Ecto neural progenitor cell (in vitro differentiated cells): ENCODE measurements around the gene ABCC4.

Source experiments
- DNase-seq: peaks from one replicate; pipeline ENCODE4 v3.0.0-alpha.2; 2018; ENCODE audit warnings: low spot score

The ABCC4 gene

DNA sequence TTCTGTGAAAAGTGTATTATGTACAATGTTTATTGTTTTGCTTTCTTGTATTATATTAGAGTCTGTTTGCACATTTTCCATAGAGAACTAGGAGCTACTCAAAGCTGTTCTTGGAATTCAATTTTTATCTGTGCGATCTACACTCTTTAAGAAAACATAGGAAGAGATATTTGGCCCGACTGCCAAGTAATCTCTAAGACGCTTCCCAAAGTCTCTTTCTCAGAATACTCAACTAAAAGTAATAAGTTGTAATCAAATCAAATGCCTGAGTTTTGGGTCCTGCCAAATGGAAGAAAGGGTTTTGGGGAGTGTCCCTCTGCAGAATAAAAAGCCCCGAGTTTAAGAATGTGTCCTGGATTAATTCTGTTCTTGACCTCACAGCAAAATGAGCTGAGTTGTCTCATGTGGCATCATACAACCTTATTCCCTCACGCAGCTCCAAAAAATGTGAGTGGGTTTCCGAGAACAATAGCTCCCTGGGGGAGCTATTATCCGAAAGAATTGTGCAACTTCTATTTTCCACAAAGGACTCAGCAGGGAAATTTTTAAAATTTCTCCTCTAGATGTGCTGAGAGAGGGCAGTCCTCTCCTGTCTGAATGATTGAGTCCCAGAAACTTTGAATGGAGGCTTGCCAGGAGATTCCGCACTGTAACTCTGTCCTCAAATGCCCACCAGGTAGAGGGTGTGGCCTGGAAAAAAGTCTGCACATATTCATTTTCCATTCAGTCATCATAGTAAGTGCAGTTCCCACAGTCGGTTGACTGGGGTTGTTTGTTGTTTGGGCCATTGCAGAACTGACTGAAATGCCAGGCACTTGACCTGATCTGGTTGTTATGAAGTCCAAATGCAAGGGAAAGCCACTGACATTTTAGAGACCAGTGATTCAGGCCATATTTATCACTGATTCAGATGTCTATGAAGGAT is 309.0 kb downstream of the ABCC4 start:
- DNase-seq: no peak

DNA sequence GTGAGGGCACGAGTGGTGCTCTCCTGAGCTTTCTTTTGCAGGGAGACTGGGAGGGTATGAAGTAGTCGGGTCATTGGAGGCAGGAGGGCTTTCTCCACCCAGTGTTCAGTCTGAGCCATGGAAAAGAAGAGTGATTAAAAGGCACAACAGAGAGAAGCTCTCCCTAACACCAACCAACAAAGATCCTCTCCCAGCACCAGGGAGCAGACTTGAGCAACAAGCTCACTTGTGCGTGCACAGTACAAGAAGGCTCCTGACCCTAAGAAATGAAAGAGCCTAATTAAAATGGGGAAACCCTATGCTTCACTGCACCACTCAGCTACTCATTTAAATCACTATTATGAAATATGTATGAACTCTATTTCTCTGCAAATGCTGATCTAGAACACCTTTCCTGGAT is 312.6 kb downstream of the ABCC4 start:
- no peak for DNase-seq

DNA sequence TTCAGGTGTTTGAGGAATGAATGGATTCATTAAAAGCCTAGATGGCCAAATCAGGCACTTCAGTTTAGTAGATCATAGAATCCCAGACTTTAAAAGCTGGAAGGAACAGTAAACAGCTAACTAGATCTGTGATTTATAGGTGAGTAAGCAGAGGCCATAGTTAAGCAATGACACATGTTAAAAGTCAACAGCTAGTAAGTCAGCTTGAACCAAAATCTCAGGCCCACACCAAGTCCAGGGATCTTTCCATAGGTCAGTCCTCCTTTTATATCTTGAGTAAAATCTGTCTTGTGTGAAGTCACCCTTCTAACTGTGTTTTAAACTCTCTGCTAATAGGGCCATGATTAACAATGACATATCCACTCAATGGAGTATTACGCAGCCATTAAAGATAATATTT is 313.4 kb downstream of the ABCC4 start:
- no peak for DNase-seq

DNA sequence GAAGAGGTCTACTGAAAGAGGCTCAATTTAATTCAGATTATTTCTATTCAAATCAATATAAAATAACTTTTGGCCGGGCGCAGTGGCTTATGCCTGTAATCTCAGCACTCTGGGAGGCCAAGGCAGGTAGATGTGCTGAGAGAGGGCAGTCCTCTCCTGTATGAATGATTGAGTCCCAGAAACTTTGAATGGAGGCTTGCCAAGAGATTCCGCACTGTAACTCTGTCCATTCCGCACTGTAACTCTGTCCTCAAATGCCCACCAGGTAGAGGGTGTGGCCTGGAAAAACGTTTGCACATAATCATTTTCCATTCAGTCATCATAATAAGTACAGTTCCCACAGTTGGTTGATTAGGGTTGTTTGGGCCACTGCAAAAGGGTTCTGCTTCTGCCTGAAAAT is 314.2 kb downstream of the ABCC4 start:
- no peak for DNase-seq

DNA sequence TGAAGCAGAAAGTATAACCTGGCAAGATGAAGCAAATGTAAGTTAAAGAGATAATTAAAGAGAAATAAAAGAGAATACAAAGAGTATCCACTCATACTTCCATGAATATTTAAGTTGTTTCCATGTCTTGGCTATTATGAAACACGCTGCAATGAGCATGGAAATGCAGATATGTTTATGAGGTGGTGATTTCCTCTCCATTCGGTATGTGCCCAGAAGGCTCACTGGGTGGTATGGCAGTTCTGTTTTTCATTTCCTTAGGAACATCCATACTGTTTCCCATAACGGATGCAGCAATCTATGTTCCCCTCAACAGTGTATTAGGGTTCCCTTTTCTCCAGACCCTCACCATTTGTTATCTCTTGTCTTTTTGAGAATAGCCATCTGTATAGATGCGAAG is 316.3 kb downstream of the ABCC4 start:
- no peak for DNase-seq

DNA sequence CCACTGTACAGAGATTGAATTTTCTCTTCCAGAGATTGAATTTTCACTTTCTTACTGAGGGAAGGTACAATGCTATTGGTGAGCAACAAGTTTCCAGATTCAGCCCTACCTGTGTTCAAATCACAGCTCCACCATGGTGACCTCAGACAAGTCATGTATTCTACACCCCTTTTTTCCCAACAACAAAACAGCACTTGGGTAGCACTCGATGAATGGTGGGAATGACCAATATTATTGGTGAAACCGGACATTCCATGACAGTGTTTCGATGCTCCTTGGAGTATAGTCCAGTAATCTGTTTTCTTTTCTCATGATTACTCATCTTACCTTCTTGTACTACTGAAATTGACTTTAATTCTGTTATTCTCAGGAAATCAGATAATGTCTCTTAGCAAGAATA is 322.7 kb downstream of the ABCC4 start:
- no peak for DNase-seq

DNA sequence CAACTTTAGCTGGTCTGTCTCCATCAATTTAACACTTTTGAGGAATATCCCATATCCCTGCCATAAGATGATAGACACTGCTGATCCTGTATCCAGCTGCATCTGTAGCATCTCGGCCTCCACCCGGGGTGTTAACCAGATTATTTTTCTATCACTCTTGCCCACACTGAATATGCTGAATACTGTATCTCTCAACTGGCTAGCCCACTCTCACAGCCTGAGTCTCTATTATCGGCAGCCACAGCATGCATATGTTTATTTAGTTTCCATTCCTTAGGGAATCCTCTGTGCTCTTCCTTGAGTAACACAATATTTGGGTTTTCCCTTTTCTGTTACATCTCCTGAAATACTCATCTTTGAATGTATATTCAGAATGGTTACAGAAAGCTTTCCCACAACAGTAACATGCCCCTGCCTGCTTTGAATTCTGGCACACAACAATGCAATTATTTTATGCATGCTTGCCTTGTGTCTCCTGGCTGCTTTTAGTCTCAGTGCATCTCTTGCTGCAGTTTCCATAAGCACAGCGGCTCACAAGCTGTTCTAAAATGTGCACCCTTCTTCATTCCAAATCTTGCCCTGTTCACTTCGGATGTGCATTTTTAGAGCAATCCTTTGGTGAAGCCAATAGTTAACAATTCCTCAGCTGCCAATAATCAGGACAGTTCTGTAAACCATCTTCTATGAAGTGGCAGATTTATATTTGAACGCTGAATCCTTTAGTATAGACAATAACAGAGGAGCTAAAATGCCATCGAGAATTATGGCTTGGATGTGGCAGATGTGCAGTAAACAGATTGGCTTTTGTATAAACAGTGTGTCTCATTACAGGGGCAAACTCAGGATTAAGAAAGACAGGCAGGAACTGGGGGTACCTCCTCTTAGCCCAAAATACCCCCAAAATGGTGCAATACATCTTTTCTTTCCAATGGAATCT is 327.0 kb downstream of the ABCC4 start:
- DNase-seq: no peak

DNA sequence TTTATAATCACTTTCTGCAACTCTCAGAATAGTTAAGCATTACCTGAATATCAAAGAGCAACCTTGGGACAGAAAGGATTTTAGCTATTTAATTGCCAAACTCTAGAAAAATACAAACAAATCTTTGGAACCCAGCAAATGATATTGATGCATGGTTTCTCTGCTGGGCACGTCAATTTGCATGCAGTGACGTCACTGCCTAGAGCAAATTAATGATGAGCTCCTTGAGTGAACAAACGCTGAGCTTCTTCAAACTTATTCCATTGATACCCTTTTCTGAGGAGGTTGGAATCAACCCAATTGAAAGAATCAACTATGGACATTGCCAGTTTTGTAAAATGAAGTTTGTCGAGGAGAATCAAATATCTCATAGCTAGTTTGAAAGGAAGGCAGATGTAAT is 329.0 kb downstream of the ABCC4 start:
- DNase-seq: no peak
